Measurements from ENCODE around the gene DNAJC24.

Gene DNAJC24

DNA sequence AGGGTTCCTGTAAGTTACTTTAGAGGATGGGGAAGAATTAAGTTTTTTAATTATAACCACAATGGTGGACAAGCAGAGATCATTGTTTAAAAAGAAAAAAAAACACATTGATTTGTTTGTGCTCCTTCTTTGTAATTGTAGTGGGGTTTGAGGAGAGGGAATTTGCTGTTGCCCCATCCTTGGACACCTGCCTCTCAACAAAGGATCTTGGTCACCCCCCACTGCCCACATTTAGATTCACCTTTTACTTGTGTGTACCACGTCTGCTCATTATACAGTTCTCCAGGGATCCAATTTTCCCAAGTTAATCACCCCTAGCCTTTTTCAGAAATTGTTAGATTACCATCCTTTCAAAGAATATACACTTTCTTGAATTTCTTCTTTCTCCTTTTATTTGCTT lies 53.0 kb downstream of the DNAJC24 start:
- H3K4me3 ChIP-seq: no peak overlapping the region
- TF ChIP-seq, protein P1, sequence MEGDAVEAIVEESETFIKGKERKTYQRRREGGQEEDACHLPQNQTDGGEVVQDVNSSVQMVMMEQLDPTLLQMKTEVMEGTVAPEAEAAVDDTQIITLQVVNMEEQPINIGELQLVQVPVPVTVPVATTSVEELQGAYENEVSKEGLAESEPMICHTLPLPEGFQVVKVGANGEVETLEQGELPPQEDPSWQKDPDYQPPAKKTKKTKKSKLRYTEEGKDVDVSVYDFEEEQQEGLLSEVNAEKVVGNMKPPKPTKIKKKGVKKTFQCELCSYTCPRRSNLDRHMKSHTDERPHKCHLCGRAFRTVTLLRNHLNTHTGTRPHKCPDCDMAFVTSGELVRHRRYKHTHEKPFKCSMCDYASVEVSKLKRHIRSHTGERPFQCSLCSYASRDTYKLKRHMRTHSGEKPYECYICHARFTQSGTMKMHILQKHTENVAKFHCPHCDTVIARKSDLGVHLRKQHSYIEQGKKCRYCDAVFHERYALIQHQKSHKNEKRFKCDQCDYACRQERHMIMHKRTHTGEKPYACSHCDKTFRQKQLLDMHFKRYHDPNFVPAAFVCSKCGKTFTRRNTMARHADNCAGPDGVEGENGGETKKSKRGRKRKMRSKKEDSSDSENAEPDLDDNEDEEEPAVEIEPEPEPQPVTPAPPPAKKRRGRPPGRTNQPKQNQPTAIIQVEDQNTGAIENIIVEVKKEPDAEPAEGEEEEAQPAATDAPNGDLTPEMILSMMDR (IDR thresholded peaks at IDR 0.05): no peak
- H3K27ac ChIP-seq: no peak overlapping the region
- DNase-seq (ENCODE audit: low spot score): no peak

DNA sequence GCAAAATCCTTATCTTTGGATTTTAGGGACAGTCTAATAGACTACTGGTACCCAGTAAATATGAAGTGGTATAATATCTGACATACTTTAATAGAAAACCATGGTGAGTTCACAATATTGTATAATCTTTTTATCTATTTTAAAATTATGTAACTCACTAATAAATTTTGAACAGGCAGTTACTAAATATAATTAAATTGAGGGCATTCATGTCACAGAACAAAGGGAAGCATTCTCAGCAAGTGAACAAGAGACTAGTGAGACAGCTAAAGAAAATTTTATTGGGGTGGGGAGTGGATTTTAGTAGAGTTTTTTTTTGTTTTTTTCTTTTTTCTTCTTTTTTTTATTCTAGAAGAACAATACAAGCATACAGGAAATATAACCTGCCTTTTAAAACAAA lies 55.0 kb downstream of the DNAJC24 start:
- TF ChIP-seq, protein P1 (IDR thresholded peaks at IDR 0.05): no peak
- H3K27ac ChIP-seq: no peak overlapping the region
- no peak overlapping the region for H3K4me3 ChIP-seq
- DNase-seq (ENCODE audit: low spot score): no peak

DNA sequence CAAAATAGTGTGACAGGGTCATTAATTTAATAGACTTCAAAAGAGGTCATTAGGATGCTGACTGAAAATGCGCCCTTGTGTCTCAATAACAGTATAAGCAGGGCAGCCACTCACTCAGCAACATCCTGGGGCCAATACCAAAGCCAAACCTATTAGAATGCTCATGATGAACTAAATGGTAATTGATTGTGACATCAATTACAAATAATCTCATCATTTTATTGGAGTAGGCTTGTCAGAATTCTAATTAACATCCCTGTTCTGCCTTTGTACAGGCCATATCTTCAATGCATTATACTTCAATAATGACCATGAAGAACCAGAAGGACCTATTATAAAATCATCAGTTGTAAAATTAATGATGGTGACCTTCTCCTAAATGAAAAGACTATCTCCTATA lies 64.2 kb downstream of the DNAJC24 start:
- H3K27ac ChIP-seq: no peak overlapping the region
- DNase-seq (ENCODE audit: low spot score): no peak
- H3K4me3 ChIP-seq: no peak overlapping the region
- TF ChIP-seq, protein P1 (IDR thresholded peaks at IDR 0.05): no peak

DNA sequence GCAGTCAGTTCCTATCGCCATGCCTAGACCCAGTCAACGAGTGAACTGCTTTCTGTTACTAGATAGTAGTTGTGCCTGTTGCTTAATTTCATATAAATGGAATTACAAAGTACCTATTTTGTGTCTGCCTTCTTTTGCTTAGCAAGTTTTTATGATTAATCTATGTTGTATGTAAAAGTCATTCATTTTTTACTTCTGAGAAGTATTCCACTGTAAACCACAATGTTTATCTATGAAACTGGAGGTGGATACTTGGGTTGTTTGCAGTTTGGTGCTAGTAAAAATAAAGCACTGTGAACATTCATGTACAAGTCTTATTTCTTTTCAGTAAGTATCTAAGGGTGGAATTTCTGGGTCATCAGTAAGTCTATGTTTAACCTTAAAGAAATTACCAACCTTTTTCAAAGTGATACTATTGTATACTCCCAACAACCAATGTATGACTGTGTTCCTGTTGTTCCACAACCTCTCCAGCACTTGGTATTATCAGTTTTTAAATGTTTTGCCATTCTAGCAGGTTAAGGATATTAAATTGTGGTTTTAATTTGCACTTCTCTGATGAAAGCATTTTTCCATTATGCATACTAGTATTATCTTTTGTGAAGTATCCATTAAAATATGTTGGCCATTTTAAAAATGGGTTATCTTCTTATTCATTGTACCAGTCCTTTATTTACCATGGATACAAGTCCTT lies 68.2 kb downstream of the DNAJC24 start:
- TF ChIP-seq, protein P1 (IDR thresholded peaks at IDR 0.05): no peak

DNA sequence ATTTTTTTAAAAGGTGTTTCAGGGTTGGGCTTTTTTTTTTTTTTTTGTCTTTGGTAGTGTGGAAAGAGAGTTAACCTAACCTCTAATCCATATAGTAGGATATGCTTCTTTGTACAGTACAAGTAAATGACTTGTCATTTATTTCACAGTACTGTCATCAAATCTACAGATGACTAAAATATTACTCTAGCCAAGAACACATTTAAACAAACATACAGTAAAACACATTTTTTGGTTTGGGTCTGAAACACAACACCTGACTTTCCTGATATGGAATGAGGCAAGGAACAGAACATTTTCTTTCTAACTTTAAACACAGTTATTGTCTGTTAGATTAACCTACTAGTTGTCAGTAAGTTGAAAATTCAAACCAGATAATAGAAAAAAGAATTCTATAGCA lies 71.6 kb downstream of the DNAJC24 start:
- Histone ChIP-seq H3K27ac (no peak overlapping the region), H3K4me3 (no peak overlapping the region)
- TF ChIP-seq, protein P1 (IDR thresholded peaks at IDR 0.05): no peak
- DNase-seq (ENCODE audit: low spot score): no peak

More for the DNA sequence above, 68.2 kb downstream of the DNAJC24 start:
- H3K4me3 ChIP-seq: no peak overlapping the region
- no peak for DNase-seq (ENCODE audit: low spot score)
- H3K27ac ChIP-seq: no peak overlapping the region

DNA sequence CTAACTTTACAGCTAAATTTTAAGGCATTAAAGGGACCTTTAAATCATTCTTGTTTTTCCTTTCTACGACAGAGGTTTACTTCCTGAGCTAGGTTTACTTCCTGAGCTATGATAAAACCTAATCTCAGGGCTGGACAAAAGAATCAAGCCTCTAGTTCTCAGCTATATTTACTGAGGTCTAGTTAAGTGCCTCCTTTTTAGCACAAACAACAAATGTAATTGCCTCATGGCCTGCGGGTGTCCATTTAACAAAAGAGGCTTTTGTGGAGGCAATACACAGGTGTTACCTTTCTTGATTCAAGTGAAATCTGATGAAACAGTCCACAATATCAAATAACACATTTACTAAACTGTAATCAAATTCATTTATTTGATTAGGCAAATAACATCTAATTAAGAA lies 72.4 kb downstream of the DNAJC24 start:
- no peak overlapping the region for H3K27ac ChIP-seq
- TF ChIP-seq, protein P1 (IDR thresholded peaks at IDR 0.05): no peak
- no peak overlapping the region for H3K4me3 ChIP-seq
- no peak for DNase-seq (ENCODE audit: low spot score)

DNA sequence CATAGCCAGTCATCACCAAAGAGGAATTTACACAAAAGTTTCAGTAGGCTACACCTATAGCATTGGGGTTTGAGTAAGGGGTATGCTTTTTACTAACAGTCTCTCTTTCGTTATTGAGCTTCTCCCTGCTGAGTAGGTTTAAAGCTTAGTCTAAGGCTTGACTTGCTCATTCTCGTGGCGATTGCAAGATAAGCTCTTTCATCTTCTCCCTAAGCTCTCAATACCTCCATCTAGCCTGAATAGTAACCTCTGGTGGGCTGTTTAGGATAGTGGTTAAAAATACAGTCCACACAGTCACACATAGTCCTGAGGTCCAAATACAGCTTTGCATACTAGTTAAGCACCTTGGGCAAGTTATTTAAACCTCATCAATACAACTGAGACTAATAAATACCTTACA lies 74.1 kb downstream of the DNAJC24 start:
- TF ChIP-seq, protein P1 (IDR thresholded peaks at IDR 0.05): no peak
- Histone ChIP-seq H3K27ac (no peak overlapping the region), H3K4me3 (no peak overlapping the region)
- no peak for DNase-seq (ENCODE audit: low spot score)
